Measurements from ENCODE around the gene NTRK3. TPM values are rescaled to one million over a fixed set of nuclear protein-coding genes. Genes with fewer than 3 reads are reported as not detected.
A peak's percentile ranks its signal among the peaks of the same experiment; 100 is the strongest.

The NTRK3 gene
- total RNA-seq, 1 donor from 2014 or later = 3.7 TPM

DNA sequence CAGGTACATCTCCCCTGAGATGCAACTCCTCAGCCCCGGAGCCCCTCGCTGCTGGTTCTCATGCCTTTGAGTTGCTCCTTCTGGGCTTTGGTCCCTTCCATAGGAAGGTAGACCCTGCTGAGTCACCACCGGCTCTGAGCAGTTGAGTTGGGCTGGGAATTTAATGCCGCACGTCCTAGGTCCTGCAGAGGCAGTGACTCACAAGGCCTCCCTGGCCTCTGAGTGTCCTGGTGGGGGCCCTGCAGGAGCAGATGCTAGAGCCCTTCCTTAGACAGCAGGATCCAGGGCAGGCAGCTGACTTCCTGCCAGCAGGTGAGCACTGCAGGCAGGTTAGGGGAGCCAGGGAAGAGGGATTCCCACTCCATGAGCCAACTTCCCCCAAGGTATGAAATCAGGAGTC lies 5.5 kb upstream of the NTRK3 start:
- no peak for DNase-seq (ENCODE audit: low spot score)
- intact Hi-C loops (cut with DNase I) = no loop called here

- DNase-seq (ENCODE audit: low spot score) = no peak
Observed at GRCh38 chr15:88258093-88258641, 1.6 kb upstream of the NTRK3 start.

GRCh38 chr15:88257311-88258092 lies 963 bp upstream of the NTRK3 start:
- DNase-seq (ENCODE audit: low spot score) = no peak
- intact Hi-C loops (cut with DNase I) = no loop called here

More at GRCh38 chr15:88258093-88258641, 1.6 kb upstream of the NTRK3 start:
- intact Hi-C loops (cut with DNase I) = no loop called here

DNA sequence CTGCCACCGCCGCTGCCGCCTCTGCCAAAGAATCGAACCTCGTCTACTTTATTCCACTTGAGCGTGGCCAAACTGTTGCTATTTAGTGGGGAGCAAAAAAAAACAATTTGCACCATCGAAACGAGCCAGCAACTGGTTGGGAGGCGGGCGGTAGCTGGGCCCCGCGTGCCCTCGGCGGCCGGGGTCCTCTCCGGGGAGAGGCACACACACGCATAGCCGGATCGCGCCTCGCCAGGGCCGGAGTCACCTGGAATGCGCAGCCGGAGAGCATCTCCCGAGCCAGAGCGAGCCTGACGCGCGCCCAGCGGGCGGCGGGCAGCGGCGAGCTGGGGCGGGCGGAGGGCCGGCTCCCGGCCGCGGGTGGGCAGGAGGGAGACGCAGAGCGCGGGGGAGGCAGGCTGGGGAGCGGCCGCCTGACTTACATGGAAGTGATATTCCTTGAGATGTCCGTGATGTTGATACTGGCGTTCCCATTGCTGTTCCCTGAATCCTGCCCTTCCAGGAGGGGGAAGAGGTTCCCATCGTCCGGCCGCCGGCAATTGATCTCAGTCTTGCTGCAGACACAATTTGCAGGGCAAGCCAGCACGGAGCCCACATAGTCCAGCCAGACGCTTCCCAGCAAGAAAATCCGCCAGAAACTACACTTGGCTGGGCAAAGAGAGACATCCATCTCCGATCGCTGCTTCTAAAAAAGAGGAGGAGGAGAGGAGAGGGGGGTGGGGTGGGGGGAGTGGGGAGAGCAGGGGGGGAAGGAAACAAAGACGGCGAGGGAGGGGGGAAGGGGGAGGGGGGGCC lies 858 bp downstream of the NTRK3 start:
- intact Hi-C loops (cut with DNase I) = no loop called here
- no peak for DNase-seq (ENCODE audit: low spot score)

GRCh38 chr15:88255087-88255483 lies 1.5 kb downstream of the NTRK3 start:
- intact Hi-C loops (cut with DNase I) = no loop called here
- DNase-seq (ENCODE audit: low spot score) = no peak

- intact Hi-C loops (cut with DNase I) = no loop called here
- no peak for DNase-seq (ENCODE audit: low spot score)
Observed at GRCh38 chr15:88252441-88252840, 4.1 kb downstream of the NTRK3 start.

GRCh38 chr15:88250826-88251225 lies 5.7 kb downstream of the NTRK3 start:
- intact Hi-C loops (cut with DNase I) = no loop called here
- no peak for DNase-seq (ENCODE audit: low spot score)

- no peak for DNase-seq (ENCODE audit: low spot score)
- intact Hi-C loops (cut with DNase I) = loop anchor here (5.0 to 10.0 kb wide), 4 partner anchors 577 to 1624 kb away; no protein-coding TSS in a partner anchor
Observed at GRCh38 chr15:88249220-88249619, 7.3 kb downstream of the NTRK3 start.

DNA sequence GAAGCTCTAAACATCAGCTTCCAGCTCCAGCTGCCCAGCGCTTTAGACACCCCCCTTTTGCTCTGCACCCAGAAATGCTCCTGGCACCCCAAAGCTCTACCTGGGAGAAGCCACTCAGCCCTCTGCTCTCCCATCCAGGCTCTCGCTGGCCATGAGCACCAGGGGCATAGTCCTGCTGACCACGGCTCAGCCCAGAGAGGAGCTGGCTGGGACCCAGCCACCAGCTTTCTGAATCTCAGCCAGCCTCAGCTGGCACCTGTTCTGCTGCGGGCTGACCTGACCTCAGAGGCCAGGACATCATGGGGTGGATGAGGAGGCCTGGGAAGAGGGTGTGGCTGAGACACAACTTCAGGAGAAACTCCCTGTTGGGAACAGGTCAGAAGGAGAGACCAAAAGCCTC lies 8.6 kb downstream of the NTRK3 start:
- intact Hi-C loops (cut with DNase I) = loop anchor here (5.0 to 10.0 kb wide), 4 partner anchors 576 to 1623 kb away; no protein-coding TSS in a partner anchor
- no peak for DNase-seq (ENCODE audit: low spot score)

- intact Hi-C loops (cut with DNase I) = loop anchor here (5.0 to 10.0 kb wide), 4 partner anchors 575 to 1622 kb away; no protein-coding TSS in a partner anchor
- DNase-seq (ENCODE audit: low spot score) = peak; percentile 89
Observed at GRCh38 chr15:88246666-88247446, 9.7 kb downstream of the NTRK3 start.

- no peak for DNase-seq (ENCODE audit: low spot score)
- intact Hi-C loops (cut with DNase I) = loop anchor here (5.0 to 10.0 kb wide), 4 partner anchors 574 to 1621 kb away; no protein-coding TSS in a partner anchor
Observed at GRCh38 chr15:88246081-88246480, 10.5 kb downstream of the NTRK3 start.

GRCh38 chr15:88243895-88244787 lies 12.4 kb downstream of the NTRK3 start:
- intact Hi-C loops (cut with DNase I) = loop anchor here (10.0 kb wide), 2 partner anchors 639 to 1619 kb away; no protein-coding TSS in a partner anchor
- DNase-seq (ENCODE audit: low spot score) = no peak

- no peak for DNase-seq (ENCODE audit: low spot score)
- intact Hi-C loops (cut with DNase I) = loop anchor here (10.0 kb wide), 2 partner anchors 638 to 1618 kb away; no protein-coding TSS in a partner anchor
Observed at GRCh38 chr15:88242586-88243555, 13.7 kb downstream of the NTRK3 start.

DNA sequence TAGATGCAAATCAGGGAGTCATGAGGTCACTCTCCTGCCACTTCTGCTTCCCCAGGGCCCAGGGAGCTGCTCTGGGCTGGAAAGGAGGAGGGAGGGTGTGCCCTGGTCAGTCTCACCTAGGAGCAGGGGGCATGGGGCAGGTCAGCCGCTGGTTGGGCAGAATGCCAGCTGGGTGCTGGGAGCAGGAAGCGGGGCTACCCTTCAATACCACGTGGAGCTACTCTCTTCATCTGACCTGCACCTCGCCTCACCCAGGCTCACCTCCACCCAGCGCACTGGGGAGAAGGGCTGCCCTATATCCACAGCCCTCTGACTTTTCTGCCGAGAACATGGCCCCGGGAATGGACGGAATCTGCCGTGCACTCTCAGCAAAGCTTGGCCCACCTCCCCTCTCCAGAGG lies 15.1 kb downstream of the NTRK3 start:
- intact Hi-C loops (cut with DNase I) = loop anchor here (10.0 kb wide), 2 partner anchors 637 to 1617 kb away; no protein-coding TSS in a partner anchor
- DNase-seq (ENCODE audit: low spot score) = no peak

- DNase-seq (ENCODE audit: low spot score) = no peak
- intact Hi-C loops (cut with DNase I) = loop anchor here (10.0 kb wide), 2 partner anchors 636 to 1616 kb away; no protein-coding TSS in a partner anchor
Observed at GRCh38 chr15:88241060-88241459, 15.5 kb downstream of the NTRK3 start.

DNA sequence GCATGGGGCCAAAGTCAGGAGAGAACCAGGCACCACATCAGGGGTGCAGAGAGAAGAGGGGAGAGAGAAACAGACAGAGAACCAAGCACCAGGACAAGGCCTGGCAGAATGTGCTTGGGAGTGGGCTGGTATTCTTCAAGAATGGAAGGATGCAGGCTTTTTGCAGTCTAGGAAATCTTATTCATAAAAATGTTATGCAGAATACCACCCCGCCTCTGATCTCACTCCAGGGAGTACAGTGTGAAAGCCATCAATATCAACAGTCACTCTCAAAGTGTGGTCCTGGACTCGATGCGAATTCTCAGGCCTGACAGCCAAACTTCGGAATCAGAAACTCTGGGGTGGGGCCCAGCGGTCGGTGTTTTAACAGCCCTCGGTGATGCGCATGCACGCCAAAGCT lies 16.9 kb downstream of the NTRK3 start:
- no peak for DNase-seq (ENCODE audit: low spot score)
- intact Hi-C loops (cut with DNase I) = no loop called here
